GM19043 (cell line): ENCODE measurements around the gene DUSP19.
A peak's percentile ranks its signal among the peaks of the same experiment; 100 is the strongest.

ENCODE experiments used
- ATAC-seq: cut with Tn5 transposase; IDR thresholded peaks from one replicate; pipeline ENCODE4 v1.9.1; 2021; ENCODE audit warnings: low read depth; ENCODE audit not compliant: unreplicated experiment

The DUSP19 gene

DNA sequence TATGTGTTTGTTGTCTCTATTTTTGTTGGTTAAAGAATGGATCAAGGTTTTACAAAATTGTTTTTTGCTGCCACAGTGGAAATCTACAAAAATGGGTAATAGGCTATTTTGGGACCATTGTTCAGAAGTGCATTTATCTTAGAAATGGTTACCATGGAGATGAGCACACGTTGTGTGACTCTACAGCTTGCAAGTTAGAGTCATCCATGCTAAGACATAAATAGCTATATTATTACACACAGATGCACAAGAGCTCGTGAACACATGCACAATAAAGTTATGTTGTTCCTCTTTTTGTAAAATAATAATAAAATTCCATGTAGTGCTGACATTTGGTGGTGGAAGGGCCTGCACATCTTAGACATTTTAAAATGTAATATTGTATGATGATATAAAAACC, 15.5 kb upstream of the DUSP19 start:
- no peak for ATAC-seq

DNA sequence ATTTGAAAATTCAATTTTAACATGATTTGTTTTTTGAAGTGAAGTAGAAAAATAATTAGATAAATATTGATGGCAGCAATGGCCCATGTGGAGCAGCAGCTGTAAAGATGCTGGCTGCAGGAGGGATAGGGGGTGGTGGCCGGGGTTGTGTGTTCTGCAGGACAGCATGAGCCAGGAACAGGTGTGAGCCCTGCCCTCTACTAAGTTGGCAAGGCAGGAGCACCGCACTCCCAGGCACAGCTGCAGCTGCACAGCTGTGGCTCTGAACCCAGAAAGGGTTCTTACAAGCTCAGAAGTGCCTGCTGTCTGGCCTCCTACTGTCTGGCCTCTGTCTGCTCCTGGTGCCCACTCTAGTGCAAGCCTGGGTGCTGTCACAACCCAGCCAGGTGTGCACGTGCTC, 10.0 kb upstream of the DUSP19 start:
- ATAC-seq: no peak

GRCh38 chr2:183069174-183069573, 9.4 kb upstream of the DUSP19 start:
- ATAC-seq: no peak

DNA sequence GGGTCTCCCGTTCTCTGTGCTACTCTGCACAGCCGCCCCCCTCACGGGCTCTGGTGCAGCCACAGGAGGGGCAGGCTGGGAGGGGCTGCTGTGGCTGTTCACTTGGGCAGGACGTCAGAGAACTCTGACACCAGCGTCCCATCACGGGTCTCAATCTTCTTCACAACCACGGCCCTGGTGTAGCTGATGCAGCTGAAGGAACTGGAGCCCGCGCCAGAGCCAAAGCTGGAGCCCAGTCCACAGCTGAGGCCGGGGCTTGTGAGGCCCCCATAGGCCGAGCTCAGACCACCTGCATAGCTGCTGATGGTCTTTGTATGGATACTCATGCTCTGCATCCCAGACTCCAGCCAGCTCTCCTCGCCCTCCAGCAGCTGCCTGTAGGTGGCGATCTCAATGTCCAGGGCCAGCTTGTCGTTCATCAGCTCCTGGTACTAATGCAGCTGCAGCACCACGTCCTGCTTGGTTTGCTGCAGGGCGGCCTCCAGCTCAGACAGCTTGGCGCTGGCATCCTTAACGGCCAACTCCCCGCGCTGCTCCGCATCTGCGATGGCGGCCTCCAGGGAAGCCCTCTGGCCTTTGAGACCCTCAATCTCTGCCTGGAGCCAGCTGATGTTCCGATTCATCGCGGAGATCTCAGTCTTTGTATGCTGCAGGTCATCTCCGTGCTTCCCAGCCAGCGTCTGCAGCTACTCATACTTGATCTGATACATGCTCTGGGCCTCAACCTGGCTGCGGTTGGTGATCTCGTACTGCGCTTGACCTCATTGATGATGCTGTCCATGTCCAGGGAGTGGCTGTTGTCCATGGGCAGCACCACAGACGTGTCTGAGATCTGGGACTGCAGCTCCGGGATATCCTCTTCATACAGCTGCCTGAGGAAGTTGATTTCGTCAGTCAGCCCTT, 7.4 kb upstream of the DUSP19 start:
- ATAC-seq: no peak

- no peak for ATAC-seq
Observed at GRCh38 chr2:183072177-183072576, 6.4 kb upstream of the DUSP19 start.

- no peak for ATAC-seq
Observed at GRCh38 chr2:183078163-183078463, 434 bp upstream of the DUSP19 start.

GRCh38 chr2:183079139-183079775, 710 bp downstream of the DUSP19 start:
- peak; percentile 4 for ATAC-seq

- ATAC-seq: no peak
Observed at GRCh38 chr2:183081911-183082310, 3.4 kb downstream of the DUSP19 start.

GRCh38 chr2:183088061-183088460, 9.5 kb downstream of the DUSP19 start:
- peak; percentile 41 for ATAC-seq

GRCh38 chr2:183089192-183089851, 10.8 kb downstream of the DUSP19 start:
- ATAC-seq: peak; percentile 33

DNA sequence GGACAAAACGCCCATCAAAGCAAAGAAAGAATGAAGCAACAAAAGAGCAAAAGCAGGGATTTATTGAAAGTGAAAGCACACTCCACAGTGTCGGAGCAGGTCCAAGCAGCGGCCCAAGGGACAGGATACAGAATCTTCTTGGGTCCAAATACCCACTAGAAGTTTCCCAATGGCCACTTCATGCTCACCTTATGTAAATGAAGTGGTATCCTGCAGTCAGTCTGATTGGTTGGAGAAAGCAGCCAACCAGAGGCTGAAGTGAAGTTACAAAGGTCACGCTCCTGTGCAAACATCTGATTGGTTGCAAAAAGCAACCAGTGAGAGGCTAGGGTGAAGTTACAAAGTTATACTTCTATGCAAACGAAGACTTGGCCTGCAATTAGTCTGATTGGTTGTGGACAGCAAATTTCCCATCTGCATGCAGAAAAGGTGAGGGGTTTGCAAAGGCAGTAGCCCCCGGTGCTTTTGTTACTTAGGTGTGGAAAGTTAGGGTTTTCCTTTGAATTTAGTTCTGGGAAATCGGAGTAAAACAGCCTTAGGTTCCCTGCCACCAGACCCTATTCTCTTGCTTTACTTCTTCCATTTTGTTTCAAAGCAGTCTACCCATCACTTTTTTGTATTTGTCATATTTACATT, 12.9 kb downstream of the DUSP19 start:
- ATAC-seq: no peak

- ATAC-seq: no peak
Observed at GRCh38 chr2:183091954-183092345, 13.4 kb downstream of the DUSP19 start.

DNA sequence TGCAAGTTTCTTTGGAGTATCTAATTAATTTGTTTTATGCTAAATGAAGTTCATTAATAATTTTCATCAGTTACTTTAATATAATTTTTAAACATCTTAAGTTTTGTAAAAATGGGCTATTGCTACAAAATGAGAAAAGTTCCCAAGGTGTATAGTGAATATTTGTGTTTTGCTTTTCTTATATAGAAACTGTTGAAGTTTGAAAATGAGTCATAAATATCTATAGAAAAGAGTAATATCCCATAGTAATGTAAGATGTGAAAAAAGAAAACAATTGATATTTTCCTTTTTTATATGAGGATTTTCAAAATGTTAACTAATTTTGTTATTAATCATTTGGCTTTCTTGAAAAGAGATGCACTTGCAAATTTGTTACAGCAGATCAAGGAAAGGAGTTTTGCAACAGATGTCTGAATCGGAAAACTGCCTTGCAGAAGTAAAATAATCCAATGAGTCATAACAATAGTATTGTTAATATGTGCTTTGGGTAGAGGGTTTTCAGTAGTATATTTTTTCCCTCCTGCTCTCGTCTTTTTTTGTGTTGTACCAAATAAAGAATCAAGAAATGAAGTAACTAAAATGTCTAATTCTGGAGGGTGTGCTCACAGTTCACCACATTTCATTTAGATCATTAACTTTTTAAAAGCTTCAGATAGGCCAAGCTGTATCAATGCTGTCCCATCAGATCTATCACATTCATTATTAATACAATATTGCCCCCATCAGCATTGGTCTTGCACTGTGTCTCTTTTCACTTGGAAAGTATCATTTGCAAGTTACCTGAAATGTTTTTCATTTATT, 15.5 kb downstream of the DUSP19 start:
- ATAC-seq: peak; percentile 88

DNA sequence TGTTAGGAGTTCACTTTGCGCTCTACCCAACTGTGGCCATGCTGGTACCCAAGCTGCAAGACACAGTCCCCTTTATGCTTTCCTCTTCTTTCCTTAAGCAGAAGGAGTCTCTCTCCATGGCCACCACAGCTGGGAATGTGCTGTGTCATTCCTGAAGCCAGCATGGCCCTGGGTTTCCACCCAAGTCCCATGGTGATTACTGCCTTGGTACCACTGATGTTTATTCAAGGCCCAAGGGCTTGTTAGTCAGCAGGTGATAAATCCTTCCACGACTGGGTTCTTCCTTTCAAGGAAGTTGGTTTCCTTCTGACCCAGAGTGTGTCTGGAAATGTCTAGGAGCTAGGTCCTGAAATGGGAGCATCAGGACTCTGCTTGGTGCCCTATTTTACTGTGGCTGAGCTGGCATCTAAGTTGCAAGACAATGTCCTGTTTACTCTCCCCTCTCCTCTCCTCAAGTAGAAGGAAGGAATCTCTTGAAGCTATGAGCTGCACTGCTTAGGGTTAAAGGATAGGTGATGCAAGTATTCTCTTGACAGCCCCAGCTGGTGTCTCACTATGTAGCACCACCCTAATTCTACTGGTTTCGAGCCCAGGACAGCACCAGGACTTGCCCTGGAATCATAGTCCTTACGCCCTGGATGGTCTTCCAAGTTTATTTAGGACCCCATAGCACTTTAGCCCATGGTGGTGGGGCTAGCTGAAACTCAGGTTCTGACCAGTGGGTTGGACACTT, 27.0 kb downstream of the DUSP19 start:
- no peak for ATAC-seq

- ATAC-seq: no peak
Observed at GRCh38 chr2:183112577-183112976, 34.0 kb downstream of the DUSP19 start.

DNA sequence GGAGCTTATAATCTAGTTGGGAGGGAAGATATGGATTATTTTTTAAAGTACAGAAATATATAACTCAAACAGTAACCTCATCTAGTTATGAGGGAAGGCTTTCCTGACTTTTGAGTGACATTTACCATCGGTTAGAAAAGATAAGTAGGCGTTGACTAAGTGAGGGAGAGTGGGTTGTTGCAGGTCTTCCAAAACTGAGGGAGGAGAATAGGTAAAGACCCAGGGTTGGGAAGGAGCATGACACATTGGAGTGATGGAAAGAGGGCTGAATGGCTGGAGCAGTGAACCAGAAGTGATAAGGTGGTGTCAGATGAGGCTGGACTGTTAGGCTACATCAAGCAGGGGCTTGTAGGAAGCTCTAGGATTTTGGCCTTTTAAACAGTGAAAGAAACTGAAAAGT, 35.1 kb downstream of the DUSP19 start:
- ATAC-seq: no peak

DNA sequence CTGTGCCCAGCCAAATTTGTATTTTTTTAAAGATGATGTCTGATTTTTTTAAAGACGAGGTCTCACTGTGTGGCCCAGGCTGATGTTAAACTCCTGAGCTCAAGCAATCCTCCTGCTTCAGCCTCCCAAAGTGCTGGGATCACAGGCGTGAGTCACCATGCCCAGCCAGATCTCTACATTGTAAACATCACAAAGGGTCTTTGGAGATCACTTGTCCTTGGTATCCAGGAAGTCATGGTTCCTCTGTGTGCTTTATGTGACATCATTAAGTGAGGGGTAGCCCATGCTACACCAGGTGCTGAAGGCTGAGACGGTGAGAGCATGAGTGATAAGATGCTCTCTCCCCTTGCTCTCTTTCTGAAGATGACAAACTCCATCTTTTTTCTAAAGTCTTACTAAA, 38.7 kb downstream of the DUSP19 start:
- ATAC-seq: no peak

GRCh38 chr2:183123117-183123958, 44.8 kb downstream of the DUSP19 start:
- no peak for ATAC-seq

DNA sequence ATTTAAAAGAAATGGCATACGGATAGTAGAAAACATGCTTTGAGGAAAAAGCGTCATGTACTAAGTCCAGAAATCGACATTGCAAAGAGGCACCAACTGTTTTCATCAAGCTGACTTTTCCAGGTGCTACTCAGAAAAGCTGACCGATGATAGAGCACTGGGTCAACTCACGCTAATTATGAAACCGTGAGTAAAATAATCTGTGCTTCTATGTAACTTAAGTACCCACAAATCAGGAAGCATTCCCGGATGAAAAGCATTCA, 45.3 kb downstream of the DUSP19 start:
- ATAC-seq: peak; percentile 33
